ENCODE data around the gene CCSER2.

GRCh38 chr10:84401854-84402611, 73.6 kb downstream of the CCSER2 start:
- TF ChIP-seq POLR2A (IDR thresholded peaks at IDR 0.05; ENCODE audit: low read depth) (no peak), CTCF (IDR thresholded peaks at IDR 0.05) (no peak)

Data from esophagus muscularis mucosa (tissue), 3 donors.